ENCODE data around the gene LMNTD2.

The LMNTD2 gene

DNA sequence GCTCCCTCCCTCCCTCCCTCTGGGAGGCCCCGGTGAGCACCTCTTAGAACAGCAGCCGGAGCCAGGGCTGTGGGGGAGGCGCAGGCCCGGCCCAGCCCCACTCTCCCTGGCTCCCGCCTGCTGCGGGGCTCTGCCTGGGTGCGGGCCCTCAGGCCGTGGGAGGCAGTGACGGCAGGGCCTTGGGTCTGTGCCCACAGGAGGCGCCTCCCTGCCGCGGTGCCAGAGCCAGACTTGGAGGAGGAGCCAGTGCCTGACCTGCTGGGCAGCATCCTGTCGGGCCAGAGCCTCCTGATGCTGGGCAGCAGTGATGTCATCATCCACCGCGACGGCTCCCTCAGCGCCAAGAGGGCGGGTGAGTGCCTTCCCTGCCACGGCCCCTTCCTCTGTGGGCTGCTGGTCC is 45.7 kb upstream of the LMNTD2 start:
- peak; percentile 66 for DNase-seq (ENCODE audit: low read depth)
- no peak overlapping the region for H3K4me3 ChIP-seq (ENCODE audit: low read length)

GRCh38 chr11:605286-606129 is 45.0 kb upstream of the LMNTD2 start:
- no peak for DNase-seq (ENCODE audit: low read depth)
- TF ChIP-seq CTCF (IDR thresholded peaks at IDR 0.05; ENCODE audit: insufficient read depth, low read depth, low read length, missing control alignments): no peak
- no peak overlapping the region for H3K4me3 ChIP-seq (ENCODE audit: low read length)

More for the DNA sequence above, 45.7 kb upstream of the LMNTD2 start:
- TF ChIP-seq CTCF (IDR thresholded peaks at IDR 0.05; ENCODE audit: insufficient read depth, low read depth, low read length, missing control alignments): no peak

GRCh38 chr11:603154-603553 is 42.6 kb upstream of the LMNTD2 start:
- H3K4me3 ChIP-seq (ENCODE audit: low read length): no peak overlapping the region
- no peak for DNase-seq (ENCODE audit: low read depth)
- TF ChIP-seq CTCF (IDR thresholded peaks at IDR 0.05; ENCODE audit: insufficient read depth, low read depth, low read length, missing control alignments): no peak

- no peak for TF ChIP-seq CTCF (IDR thresholded peaks at IDR 0.05; ENCODE audit: insufficient read depth, low read depth, low read length, missing control alignments)
- no peak for DNase-seq (ENCODE audit: low read depth)
- no peak overlapping the region for H3K4me3 ChIP-seq (ENCODE audit: low read length)
Measured at GRCh38 chr11:601573-602245, 41.2 kb upstream of the LMNTD2 start.

DNA sequence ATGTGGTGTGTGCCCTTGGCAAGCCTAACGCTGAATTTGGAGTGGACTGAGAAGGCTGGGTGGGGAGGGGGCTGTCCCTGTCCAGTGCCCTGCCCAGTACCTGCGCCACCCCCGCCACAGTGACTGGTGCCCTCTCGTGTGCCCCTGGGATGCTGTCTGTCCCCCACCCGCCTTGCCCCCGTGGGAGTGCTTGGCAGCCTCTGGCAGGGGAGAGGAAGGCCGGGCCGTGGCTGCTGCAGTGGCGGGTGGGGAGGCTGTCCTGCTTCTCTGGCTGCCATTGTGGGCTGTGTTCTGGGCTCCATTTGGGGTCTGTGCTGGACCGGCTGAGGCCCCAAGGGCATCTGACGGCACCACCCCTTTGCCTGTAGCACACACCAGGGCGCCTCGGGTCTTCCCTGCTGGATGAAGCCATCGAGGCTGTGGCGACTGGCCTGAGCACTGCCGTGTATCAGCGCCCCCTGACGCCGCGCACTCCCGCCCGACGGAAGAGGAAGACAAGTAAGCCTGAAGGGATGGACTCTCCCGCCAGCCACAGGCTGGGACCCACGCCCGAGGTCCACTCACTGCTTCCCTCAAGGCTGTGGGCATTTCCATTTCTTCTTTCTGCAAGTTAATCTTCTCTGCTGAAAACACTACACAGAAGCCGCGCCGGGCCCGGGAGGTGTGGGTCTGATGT is 37.6 kb upstream of the LMNTD2 start:
- DNase-seq (ENCODE audit: low read depth): no peak
- H3K4me3 ChIP-seq (ENCODE audit: low read length): no peak overlapping the region
- TF ChIP-seq CTCF (IDR thresholded peaks at IDR 0.05; ENCODE audit: insufficient read depth, low read depth, low read length, missing control alignments): no peak

- H3K4me3 ChIP-seq (ENCODE audit: low read length): no peak overlapping the region
- no peak for TF ChIP-seq CTCF (IDR thresholded peaks at IDR 0.05; ENCODE audit: insufficient read depth, low read depth, low read length, missing control alignments)
- DNase-seq (ENCODE audit: low read depth): no peak
Measured at GRCh38 chr11:597166-597725, 36.7 kb upstream of the LMNTD2 start.
